GM18511 (cell line): Measurements from ENCODE around the gene LONP2.
"Not testable (repeated sequence)": the region's sequence is repeated elsewhere in the genome, so short reads cannot be mapped to it uniquely, and the experiment has no call there.

Source experiments
- ATAC-seq: cut with Tn5 transposase; IDR thresholded peaks from one replicate; pipeline ENCODE4 v1.9.1; 2021; ENCODE audit warnings: mild to moderate bottlenecking, moderate library complexity; ENCODE audit not compliant: unreplicated experiment

LONP2 gene

GRCh38 chr16:48330841-48331192, 86.7 kb downstream of the LONP2 start:
- no peak for ATAC-seq

GRCh38 chr16:48332978-48333377, 88.9 kb downstream of the LONP2 start:
- no peak for ATAC-seq

GRCh38 chr16:48334325-48334724, 90.2 kb downstream of the LONP2 start:
- no peak for ATAC-seq

GRCh38 chr16:48335961-48336360, 91.9 kb downstream of the LONP2 start:
- ATAC-seq: no peak

- no peak for ATAC-seq
Observed at GRCh38 chr16:48340054-48340453, 96.0 kb downstream of the LONP2 start.

- ATAC-seq: no peak
Observed at GRCh38 chr16:48342591-48342990, 98.5 kb downstream of the LONP2 start.

GRCh38 chr16:48347191-48347865, 103.2 kb downstream of the LONP2 start:
- no peak for ATAC-seq

- no peak for ATAC-seq
Observed at GRCh38 chr16:48347980-48348379, 103.9 kb downstream of the LONP2 start.

- ATAC-seq: no peak
Observed at GRCh38 chr16:48350736-48351135, 106.6 kb downstream of the LONP2 start.

- no peak for ATAC-seq
Observed at GRCh38 chr16:48352648-48353390, 108.7 kb downstream of the LONP2 start.

- ATAC-seq: peak; percentile 84
Observed at GRCh38 chr16:48353565-48354163, 109.6 kb downstream of the LONP2 start.

GRCh38 chr16:48354385-48354784, 110.3 kb downstream of the LONP2 start:
- ATAC-seq: not testable (repeated sequence)

- ATAC-seq: no peak
Observed at GRCh38 chr16:48354877-48355855, 111.1 kb downstream of the LONP2 start.

- ATAC-seq: no peak
Observed at GRCh38 chr16:48356633-48357376, 112.7 kb downstream of the LONP2 start.

- ATAC-seq: no peak
Observed at GRCh38 chr16:48358419-48358818, 114.3 kb downstream of the LONP2 start.

GRCh38 chr16:48359983-48360382, 115.9 kb downstream of the LONP2 start:
- no peak for ATAC-seq

GRCh38 chr16:48361012-48361411, 116.9 kb downstream of the LONP2 start:
- no peak for ATAC-seq

GRCh38 chr16:48361540-48362144, 117.5 kb downstream of the LONP2 start:
- no peak for ATAC-seq

GRCh38 chr16:48365025-48365600, 121.0 kb downstream of the LONP2 start:
- ATAC-seq: no peak
